MM.1S (cell line): ENCODE data around the gene ERO1B.

Experiments
- DNase-seq: peaks from one replicate; pipeline ENCODE4 v3.0.0-alpha.2; 2015
- H2AFZ ChIP-seq: fragments of 300-600 bp; sonication (generic); 2 replicates; pipeline ENCODE4 v1.6.0; 2016; ENCODE audit warnings: antibody characterized with exemption, low read length
- H3F3A ChIP-seq: fragments of 300-600 bp; sonication (generic); 2 replicates; pipeline ENCODE4 v1.6.1; 2016; ENCODE audit warnings: mild to moderate bottlenecking, antibody characterized with exemption, low read length, moderate library complexity, mixed read lengths; ENCODE audit not compliant: insufficient read depth
- H3K27ac ChIP-seq: fragments of 300-600 bp; sonication (generic); 2 replicates; pipeline ENCODE4 v1.5.1; 2016; ENCODE audit warnings: mild to moderate bottlenecking, low read length
- H3K27me3 ChIP-seq: fragments of 300-600 bp; sonication (generic); replicated peaks from 2 replicates; pipeline ENCODE4 v1.6.0; 2016; ENCODE audit warnings: low read length; ENCODE audit not compliant: insufficient read depth
- H3K36me3 ChIP-seq: fragments of 300-600 bp; sonication (generic); replicated peaks from 2 replicates; pipeline ENCODE4 v1.6.1; 2016; ENCODE audit warnings: mild to moderate bottlenecking, low read length, mixed read lengths; ENCODE audit not compliant: insufficient read depth
- H3K4me1 ChIP-seq: fragments of 300-600 bp; sonication (generic); 2 replicates; pipeline ENCODE4 v1.6.1; 2016; ENCODE audit warnings: low read length, mixed read lengths
- H3K4me2 ChIP-seq: fragments of 300-600 bp; sonication (generic); 2 replicates; pipeline ENCODE4 v1.6.0; 2016; ENCODE audit warnings: low read depth, low read length
- H3K4me3 ChIP-seq: fragments of 300-600 bp; sonication (generic); 2 replicates; pipeline ENCODE4 v1.5.1; 2016; ENCODE audit warnings: low read length, mixed read lengths
- H3K79me2 ChIP-seq: fragments of 300-600 bp; sonication (generic); 2 replicates; pipeline ENCODE4 v1.6.1; 2016; ENCODE audit warnings: mixed run types, low read length, mixed read lengths
- H3K9ac ChIP-seq: fragments of 300-600 bp; sonication (generic); 2 replicates; pipeline ENCODE4 v1.6.1; 2016; ENCODE audit warnings: low read length, mixed read lengths
- H3K9me2 ChIP-seq: fragments of 300-600 bp; sonication (generic); replicated peaks from 2 replicates; pipeline ENCODE4 v1.6.1; 2016; ENCODE audit warnings: mild to moderate bottlenecking, low read length, mixed read lengths; ENCODE audit not compliant: insufficient read depth
- H3K9me3 ChIP-seq: fragments of 300-600 bp; sonication (generic); replicated peaks from 2 replicates; pipeline ENCODE4 v1.6.1; 2016; ENCODE audit warnings: mild to moderate bottlenecking, low read length, mixed read lengths; ENCODE audit not compliant: insufficient read depth
- H4K20me1 ChIP-seq: fragments of 300-600 bp; sonication (generic); 2 replicates; pipeline ENCODE4 v1.6.1; 2016; ENCODE audit warnings: mild to moderate bottlenecking, low read length, moderate library complexity, mixed read lengths; ENCODE audit not compliant: insufficient read depth
- CTCF ChIP-seq: fragments of 300-600 bp; sonication (generic); IDR thresholded peaks from 2 replicates; pipeline ENCODE4 v1.5.1; 2016; ENCODE audit warnings: antibody characterized with exemption, low read length, mixed read lengths
- EZH2 ChIP-seq: fragments of 300-600 bp; sonication (generic); optimal IDR thresholded peaks from 2 replicates; pipeline ENCODE3; 2017; ENCODE audit warnings: low read depth, mild to moderate bottlenecking, antibody characterized with exemption, low read length, mixed read lengths
- EZH2phosphoT487 ChIP-seq: fragments of 300-600 bp; sonication (generic); IDR thresholded peaks from 2 replicates; pipeline ENCODE4 v1.6.1; 2018; ENCODE audit warnings: antibody characterized with exemption, low read length

Gene ERO1B

GRCh38 chr1:236284291-236284721 lies 2.5 kb upstream of the ERO1B start:
- Histone ChIP-seq H3K27me3 (peaks cover 22% of the 10 kb centered on the region), H3K27ac (no peak overlapping the region), H3K9ac (no peak overlapping the region), H3K4me2 (peak overlapping the region; percentile 34), H4K20me1 (no peaks in the 10 kb centered on the region), H3K36me3 (no peaks in the 10 kb centered on the region), H3K9me3 (no peaks in the 10 kb centered on the region), H3F3A (peaks cover 13% of the 10 kb centered on the region; the same call in 1 of the 2 replicates), H3K9me2 (no peaks in the 10 kb centered on the region), H2AFZ (no peak overlapping the region), H3K79me2 (no peaks in the 10 kb centered on the region), H3K4me3 (no peak overlapping the region), H3K4me1 (peaks cover 12% of the 10 kb centered on the region)
- TF ChIP-seq CTCF (no peak), EZH2phosphoT487 (no peak), EZH2 (no peak)
- DNase-seq, result no peak

GRCh38 chr1:236282719-236283118 lies 961 bp upstream of the ERO1B start:
- Histone ChIP-seq H3K4me2 (peak overlapping the region; percentile 83), H3K79me2 (no peaks in the 10 kb centered on the region), H3K9me3 (no peaks in the 10 kb centered on the region), H4K20me1 (no peaks in the 10 kb centered on the region), H3K27me3 (peaks cover 22% of the 10 kb centered on the region), H3F3A (peaks cover 13% of the 10 kb centered on the region; the same call in 1 of the 2 replicates), H3K9me2 (no peaks in the 10 kb centered on the region), H2AFZ (peak overlapping the region; percentile 72; the same call in 1 of the 2 replicates), H3K9ac (no peak overlapping the region), H3K4me1 (peaks cover 12% of the 10 kb centered on the region), H3K4me3 (peak overlapping the region; percentile 90), H3K36me3 (no peaks in the 10 kb centered on the region), H3K27ac (no peak overlapping the region)
- no peak for DNase-seq
- TF ChIP-seq EZH2phosphoT487 (no peak), CTCF (no peak), EZH2 (no peak)

GRCh38 chr1:236282425-236282716 lies 613 bp upstream of the ERO1B start:
- H3K27ac ChIP-seq, result no peak overlapping the region
- peaks cover 12% of the 10 kb centered on the region for H3K4me1 ChIP-seq

GRCh38 chr1:236281198-236281653 lies 532 bp downstream of the ERO1B start:
- Histone ChIP-seq H3K27me3 (peaks cover 22% of the 10 kb centered on the region), H3K4me3 (peak overlapping the region; percentile 90), H3K9me3 (no peaks in the 10 kb centered on the region), H2AFZ (peak overlapping the region; percentile 99), H3F3A (peaks cover 13% of the 10 kb centered on the region; the same call in 1 of the 2 replicates), H3K9me2 (no peaks in the 10 kb centered on the region), H3K9ac (peak overlapping the region; percentile 58; the same call in 1 of the 2 replicates), H3K79me2 (no peaks in the 10 kb centered on the region), H3K4me1 (peaks cover 12% of the 10 kb centered on the region), H4K20me1 (no peaks in the 10 kb centered on the region), H3K27ac (no peak overlapping the region), H3K4me2 (peak overlapping the region; percentile 83), H3K36me3 (no peaks in the 10 kb centered on the region)
- TF ChIP-seq EZH2phosphoT487 (no peak), CTCF (no peak), EZH2 (no peak)
- no peak for DNase-seq

More at GRCh38 chr1:236282425-236282716, 613 bp upstream of the ERO1B start:
- no peaks in the 10 kb centered on the region for H3K36me3 ChIP-seq
- peak; percentile 40 for DNase-seq
- H3K79me2 ChIP-seq, result no peaks in the 10 kb centered on the region
- H2AFZ ChIP-seq, result peak overlapping the region; percentile 72
- H3K4me3 ChIP-seq, result peak overlapping the region; percentile 90
- TF ChIP-seq EZH2, result no peak
- no peaks in the 10 kb centered on the region for H4K20me1 ChIP-seq
- H3F3A ChIP-seq, result peaks cover 13% of the 10 kb centered on the region; the same call in 1 of the 2 replicates
- H3K9me3 ChIP-seq, result no peaks in the 10 kb centered on the region
- no peaks in the 10 kb centered on the region for H3K9me2 ChIP-seq
- peaks cover 22% of the 10 kb centered on the region for H3K27me3 ChIP-seq
- H3K9ac ChIP-seq, result peak overlapping the region; percentile 48; the same call in 1 of the 2 replicates
- H3K4me2 ChIP-seq, result peak overlapping the region; percentile 83
